OCI-LY3 (cell line): ENCODE measurements around the gene CRB2.
A peak's percentile ranks its signal among the peaks of the same experiment; 100 is the strongest.

Experiments used
- EZH2phosphoT487 ChIP-seq: fragments of 200-600 bp; shearing (Covaris generic); IDR thresholded peaks from 2 replicates; pipeline ENCODE4 v1.6.1; 2018; ENCODE audit warnings: antibody characterized with exemption, mixed run types, low read depth
- TF ChIP-seq, protein P1 (sequence below): fragments of 200-600, 300-600 bp; sonication (generic); IDR thresholded peaks from 2 replicates; pipeline ENCODE4 v1.5.1; 2014; ENCODE audit warnings: antibody characterized with exemption, low read length, low read depth

- TF ChIP-seq, protein P1, sequence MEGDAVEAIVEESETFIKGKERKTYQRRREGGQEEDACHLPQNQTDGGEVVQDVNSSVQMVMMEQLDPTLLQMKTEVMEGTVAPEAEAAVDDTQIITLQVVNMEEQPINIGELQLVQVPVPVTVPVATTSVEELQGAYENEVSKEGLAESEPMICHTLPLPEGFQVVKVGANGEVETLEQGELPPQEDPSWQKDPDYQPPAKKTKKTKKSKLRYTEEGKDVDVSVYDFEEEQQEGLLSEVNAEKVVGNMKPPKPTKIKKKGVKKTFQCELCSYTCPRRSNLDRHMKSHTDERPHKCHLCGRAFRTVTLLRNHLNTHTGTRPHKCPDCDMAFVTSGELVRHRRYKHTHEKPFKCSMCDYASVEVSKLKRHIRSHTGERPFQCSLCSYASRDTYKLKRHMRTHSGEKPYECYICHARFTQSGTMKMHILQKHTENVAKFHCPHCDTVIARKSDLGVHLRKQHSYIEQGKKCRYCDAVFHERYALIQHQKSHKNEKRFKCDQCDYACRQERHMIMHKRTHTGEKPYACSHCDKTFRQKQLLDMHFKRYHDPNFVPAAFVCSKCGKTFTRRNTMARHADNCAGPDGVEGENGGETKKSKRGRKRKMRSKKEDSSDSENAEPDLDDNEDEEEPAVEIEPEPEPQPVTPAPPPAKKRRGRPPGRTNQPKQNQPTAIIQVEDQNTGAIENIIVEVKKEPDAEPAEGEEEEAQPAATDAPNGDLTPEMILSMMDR: peak; percentile 16; the same call in 1 of the 2 replicates
- TF ChIP-seq EZH2phosphoT487: no peak
Measured at GRCh38 chr9:123417289-123418051, 61.5 kb downstream of the CRB2 start.
